Activated CD8-positive, alpha-beta memory T cell treated with anti-CD3 and anti-CD28 coated beads, Interleukin-2, amount 50 U/mL, for 4 hours (primary cell): Measurements from ENCODE around the gene MRAP2.

Experiments used
- DNase-seq: peaks from one replicate; pipeline ENCODE4 v3.0.0-alpha.2; 2020

Gene MRAP2, protein sequence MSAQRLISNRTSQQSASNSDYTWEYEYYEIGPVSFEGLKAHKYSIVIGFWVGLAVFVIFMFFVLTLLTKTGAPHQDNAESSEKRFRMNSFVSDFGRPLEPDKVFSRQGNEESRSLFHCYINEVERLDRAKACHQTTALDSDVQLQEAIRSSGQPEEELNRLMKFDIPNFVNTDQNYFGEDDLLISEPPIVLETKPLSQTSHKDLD

GRCh38 chr6:84033523-84034451 is at the start of gene MRAP2:
TSS of gene MRAP2 (plus strand) at chr6:84033772. CDS start at chr6:84055319, 21,547 bp downstream.
- DNase-seq = no peak

GRCh38 chr6:83984411-83984810 is 49.2 kb upstream of the MRAP2 start:
- no peak for DNase-seq

DNA sequence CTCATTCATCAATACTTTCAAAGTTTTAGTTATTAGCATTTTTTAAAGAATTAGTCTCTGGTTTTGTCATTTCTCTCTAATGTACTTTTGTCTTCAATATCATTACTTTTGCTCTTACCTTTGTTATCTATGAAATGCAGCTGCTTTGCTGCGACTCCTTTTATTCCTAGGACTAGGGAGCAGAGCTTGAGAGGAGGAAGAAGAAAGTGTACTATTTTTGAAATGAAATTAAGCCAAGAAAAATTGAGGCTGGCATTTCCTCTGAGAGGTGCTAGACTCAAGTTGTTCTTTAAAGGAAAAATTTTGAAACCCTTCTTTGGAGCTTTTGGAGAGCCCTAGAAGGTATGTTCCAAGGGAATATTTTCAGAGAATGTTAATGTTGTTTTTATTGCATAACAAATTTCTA is 48.3 kb upstream of the MRAP2 start:
- no peak for DNase-seq

DNA sequence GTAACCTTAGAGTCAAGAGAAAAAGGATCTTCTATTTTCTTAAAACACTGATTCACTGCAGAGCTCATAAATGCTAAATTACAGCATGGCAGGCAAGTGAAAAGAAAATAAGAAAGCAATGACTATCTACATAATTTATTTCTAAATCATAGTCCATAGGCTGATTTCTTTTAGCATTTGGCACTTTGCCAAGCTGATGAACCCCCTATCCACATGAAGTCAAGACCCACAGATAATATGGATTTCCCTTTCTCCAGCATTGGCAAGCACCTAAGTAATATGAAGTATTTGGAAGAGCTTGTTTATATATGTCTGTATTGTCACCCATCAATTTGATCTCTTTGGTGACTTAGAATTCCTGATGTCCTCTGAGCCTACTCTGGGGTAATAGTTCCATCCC is 47.9 kb upstream of the MRAP2 start:
- no peak for DNase-seq

- DNase-seq = no peak
These were observed 35.5 kb upstream of the MRAP2 start for GRCh38 chr6:83998021-83998584.

- DNase-seq = no peak
These were observed 32.5 kb upstream of the MRAP2 start for GRCh38 chr6:84001119-84001518.

DNA sequence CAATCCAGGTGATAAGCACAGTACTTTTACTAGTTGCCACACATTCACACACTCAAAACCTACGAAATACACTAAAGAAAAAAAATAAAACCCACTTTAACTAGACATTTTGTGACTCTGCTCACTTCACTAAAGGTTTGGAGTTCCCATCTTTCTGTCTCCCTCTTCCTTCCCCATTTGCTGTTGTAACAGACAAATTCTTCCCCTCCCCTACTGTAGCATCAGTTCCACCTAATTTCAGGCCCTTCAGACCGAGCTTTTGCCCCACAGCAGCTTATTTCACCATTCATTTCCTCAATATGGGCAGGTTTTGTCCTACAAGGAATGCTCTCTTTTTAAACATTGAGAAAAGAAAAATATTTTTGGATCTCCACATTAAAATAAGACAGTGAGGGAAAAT is 31.3 kb upstream of the MRAP2 start:
- no peak for DNase-seq

DNA sequence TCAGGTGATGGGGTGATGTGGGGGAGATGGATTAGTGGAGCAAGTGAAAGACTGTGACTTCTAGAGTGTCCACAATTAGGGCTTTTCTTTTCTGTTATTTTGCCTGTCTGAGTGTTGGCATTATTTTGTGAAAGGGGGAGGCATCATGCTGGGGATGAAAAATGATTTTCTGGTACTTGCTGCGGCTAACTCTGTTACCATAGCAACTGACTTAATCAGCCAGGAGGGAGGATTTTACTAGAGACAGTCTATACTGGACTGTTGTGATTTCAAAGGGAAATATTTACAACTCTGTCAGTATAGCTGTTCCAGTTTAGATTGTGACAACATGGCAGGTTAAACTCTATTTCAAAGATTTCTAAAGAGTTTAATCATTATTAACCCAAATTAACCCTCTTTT is 30.4 kb upstream of the MRAP2 start:
- no peak for DNase-seq

GRCh38 chr6:84003654-84004053 is 29.9 kb upstream of the MRAP2 start:
- no peak for DNase-seq

- no peak for DNase-seq
These were observed 25.7 kb upstream of the MRAP2 start for GRCh38 chr6:84007871-84008270.

- no peak for DNase-seq
These were observed 20.2 kb upstream of the MRAP2 start for GRCh38 chr6:84013354-84013753.

GRCh38 chr6:84013931-84014330 is 19.6 kb upstream of the MRAP2 start:
- no peak for DNase-seq

DNA sequence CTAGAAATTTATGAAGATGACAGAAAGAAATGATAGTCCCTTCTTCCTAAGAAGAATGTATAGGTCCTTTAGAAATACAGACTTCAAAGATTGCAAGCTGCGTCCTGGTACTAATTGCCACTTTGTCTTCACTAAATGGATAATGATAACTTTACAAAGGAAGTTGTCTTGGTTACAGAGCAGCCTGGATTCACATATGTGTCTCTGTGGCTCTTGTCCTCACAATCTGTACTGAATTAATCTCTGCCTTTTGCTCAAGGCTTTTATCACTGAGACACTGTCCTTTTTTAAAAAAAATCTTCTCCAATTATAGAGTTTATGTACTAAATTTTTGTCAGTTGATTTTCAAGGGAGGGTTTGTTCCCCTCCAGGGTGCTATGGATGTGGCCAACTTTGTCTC is 17.5 kb upstream of the MRAP2 start:
- DNase-seq = no peak

DNA sequence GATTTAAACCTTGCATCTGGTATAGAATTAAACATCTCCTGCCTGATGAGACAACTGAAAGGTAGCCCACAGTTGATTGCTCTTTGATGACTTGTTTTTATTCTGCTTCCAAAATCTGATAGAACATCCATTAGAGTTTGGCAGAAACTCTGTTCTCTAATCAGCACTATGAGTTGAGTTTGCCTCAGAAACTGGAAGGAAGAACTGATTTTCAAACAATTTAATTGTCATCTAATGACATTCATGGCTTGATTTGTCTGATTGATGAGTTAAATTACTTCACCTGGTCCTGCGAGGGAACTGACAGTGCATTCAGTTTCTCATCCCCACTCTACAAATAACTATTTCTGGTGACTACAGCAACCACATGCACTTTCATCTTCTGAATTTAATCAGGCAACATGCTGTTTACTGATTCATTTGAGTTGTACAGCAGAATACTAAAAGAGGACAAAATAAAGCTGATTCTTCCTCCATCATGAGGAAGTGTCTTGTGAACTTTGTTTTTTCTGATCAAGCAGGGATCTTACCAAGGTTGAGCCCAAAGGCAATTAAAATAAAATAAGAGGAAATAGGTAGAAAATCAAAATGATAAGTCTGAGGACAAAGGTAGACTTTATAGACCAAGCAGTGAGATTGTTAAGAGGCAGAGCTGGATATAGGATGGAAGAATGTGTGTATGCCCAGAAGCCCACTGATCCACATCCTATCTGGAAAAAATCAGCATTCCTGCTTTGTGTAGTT is 15.7 kb upstream of the MRAP2 start:
- DNase-seq = no peak

DNA sequence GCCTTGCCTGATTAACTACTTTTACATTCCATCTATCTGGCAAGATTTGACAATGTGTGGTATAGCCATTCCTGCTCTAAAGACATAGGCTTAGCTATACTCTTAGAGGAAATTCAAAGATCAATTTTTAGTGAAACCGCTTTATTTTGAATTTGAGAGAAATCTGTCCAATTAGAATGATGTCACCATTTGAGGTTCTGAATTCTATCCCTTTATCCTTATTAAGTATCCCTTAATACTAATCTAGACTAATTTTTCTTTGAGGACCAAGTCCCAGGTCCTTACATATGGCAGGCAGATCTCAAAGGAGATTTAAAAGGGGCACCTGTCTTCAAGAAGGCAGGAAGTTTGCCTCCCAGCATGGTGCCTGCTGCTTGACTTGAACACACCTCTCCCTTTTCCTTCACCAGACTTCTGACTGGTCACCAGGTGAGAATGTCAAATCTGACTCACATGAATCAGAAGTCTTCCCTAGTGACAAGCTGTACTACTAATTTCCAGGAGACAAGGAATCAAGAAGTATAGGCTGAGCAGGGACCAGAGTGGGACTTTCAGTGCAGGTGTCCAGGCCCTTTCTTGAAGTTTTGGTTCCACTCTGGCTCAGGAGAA is 15.0 kb upstream of the MRAP2 start:
- no peak for DNase-seq

DNA sequence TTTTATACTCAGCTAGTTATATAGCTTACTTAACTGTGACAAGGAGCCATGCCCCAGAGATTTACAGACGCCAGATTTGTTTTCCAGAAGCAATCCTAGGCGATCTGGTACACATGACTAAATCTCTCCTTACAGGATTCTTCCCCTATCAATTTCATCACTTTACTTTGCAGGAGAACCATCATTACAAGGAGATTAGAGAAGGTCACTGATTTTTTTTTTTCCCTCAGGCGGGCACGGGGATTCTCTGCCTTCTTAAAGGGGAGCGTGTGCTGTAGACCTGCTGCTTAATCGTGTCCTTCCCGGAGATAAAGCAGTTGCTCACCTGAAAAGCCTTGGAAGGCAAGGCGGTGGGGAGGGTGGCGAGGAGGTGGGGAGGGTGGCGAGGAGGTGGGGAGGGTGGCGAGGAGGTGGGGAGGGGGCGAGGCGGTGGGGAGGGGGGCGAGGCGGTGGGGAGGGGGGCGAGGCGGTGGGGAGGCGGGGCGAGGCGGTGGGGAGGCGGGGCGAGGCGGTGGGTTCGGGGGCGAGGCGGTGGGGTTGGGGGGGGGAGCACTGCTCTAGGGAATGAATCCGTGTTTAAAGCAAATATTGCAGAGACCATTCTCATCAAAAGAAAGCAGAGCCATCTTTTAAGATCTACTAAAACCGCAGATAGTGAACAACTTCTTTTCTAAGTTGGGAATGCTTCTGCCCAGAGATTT is 14.3 kb upstream of the MRAP2 start:
- DNase-seq = no peak

GRCh38 chr6:84019842-84020211 is 13.7 kb upstream of the MRAP2 start:
- no peak for DNase-seq

DNA sequence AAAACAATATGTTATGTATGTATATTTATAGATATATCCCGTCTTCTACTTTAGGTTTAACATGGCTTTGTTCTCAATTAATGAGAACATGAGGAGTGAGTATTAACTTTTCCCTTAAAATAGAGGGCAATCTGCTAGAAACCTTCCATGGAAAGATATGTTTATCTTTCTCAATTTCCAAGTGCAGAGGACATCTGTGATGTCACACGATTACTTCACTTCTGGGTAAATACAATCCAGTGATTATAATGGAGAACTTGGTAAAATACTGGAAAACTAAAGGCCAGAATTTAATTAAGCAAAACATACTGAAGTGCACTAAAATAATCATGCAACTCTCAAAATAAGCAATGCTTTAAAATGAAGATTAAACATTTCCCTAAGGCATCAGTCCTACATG is 11.9 kb upstream of the MRAP2 start:
- no peak for DNase-seq

GRCh38 chr6:84026721-84027164 is 6.8 kb upstream of the MRAP2 start:
- DNase-seq = no peak

- DNase-seq = no peak
These were observed 6.0 kb upstream of the MRAP2 start for GRCh38 chr6:84027340-84028181.

DNA sequence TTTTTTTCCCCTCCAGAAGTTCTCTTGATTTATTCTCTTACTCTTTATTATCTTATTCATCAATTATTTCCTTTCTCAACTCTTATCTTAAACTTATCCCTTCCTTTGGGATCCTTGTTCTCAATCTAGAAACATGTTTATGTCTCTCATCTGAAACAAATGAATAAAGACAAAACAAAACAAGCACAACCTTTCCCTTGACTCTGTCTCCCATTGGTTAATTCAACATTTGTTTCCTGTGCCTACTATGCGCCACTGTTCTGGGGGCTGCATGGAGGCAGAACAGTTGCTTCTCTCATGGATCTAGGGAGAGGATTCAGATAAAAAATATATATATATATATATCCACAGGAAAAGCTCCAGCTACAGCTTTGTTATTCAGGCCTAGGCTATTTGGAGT is 5.2 kb upstream of the MRAP2 start:
- no peak for DNase-seq
